Activated naive CD4-positive, alpha-beta T cell treated with Interleukin-2 at 50 U/mL for 16 hours (primary cell): ENCODE measurements around the gene BLTP2.

Source experiments
- DNase-seq: peaks from one replicate; pipeline ENCODE4 v3.0.0-alpha.2; 2020

BLTP2 gene

DNA sequence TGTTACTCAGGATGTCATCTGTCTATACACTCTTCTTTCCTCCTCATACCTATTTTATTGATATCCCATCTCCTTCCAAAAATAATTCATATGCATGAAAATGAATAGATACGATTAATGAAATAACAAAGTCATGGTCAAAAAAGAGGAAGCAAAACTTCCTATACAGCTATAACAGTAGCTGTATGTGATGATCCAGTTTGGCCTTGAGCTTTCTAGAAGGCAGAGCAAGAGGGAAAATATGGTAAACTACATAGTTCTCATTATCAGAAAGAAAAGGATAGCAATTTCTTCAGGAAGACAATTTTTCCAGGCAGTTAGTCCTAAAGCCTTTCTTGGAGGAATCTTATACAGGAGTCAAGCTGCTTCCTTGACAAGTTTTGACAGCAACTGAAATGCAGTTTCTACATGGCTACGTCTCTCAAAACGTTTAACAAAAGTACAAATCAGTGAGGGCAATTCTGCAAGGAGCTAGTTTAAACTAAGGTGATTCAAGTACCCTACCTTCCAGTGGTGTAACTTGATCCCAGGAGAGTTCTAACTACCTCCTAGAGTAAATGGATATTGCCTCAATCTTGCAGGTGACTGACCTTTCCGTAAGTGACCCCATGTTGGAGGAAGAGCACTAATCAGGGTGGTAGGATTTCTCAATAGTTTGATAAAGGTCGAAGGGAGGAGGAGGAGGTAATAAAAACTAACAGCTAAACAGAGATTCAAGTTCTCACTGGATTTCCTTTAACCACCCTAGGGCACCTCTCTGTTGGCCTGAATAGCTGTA, 47.2 kb downstream of the BLTP2 start:
- DNase-seq: no peak
